Tibial artery (tissue), 4 donors: ENCODE measurements around the gene CAMK4.

Source experiments
- DNase-seq, 2 donors: peaks; one replicate each; pipeline ENCODE4 v3.0.0-alpha.2; 2019
- H3K27ac ChIP-seq, 2 donors: fragments of 200-600 bp; sonication (generic) in 1 of 2; 1 replicate in 1 of 2; 2 replicates in 1 of 2; pipeline ENCODE4 v1.5.1; 2018 to 2019; ENCODE audit warnings: mild to moderate bottlenecking in 1 of 2
- H3K27me3 ChIP-seq, 2 donors: fragments of 200-600 bp; sonication (generic) in 1 of 2; one replicate each; pipeline versions ENCODE4 v1.5.1 to v1.6.0; 2016 to 2019
- H3K36me3 ChIP-seq, 3 donors: fragments of 200-600 bp; sonication (generic) in 2 of 3; one replicate each; pipeline ENCODE4 v1.5.1; 2016 to 2019; ENCODE audit warnings: mild to moderate bottlenecking in 2 of 3
- H3K4me1 ChIP-seq, 4 donors: fragments of 200-600 bp; sonication (generic) in 2 of 4; 1 replicate in 3 of 4; 2 replicates in 1 of 4; pipeline ENCODE4 v1.5.1; 2016 to 2019
- H3K4me3 ChIP-seq, 2 donors: fragments of 200-600 bp; sonication (generic) in 1 of 2; 1 replicate in 1 of 2; 2 replicates in 1 of 2; pipeline ENCODE4 v1.5.1; 2018 to 2019; ENCODE audit warnings: mild to moderate bottlenecking in 2 of 2
- H3K9me3 ChIP-seq, 3 donors: fragments of 200-600 bp; sonication (generic) in 1 of 3; one replicate each; pipeline ENCODE4 v1.5.1; 2016 to 2019
- CTCF ChIP-seq, 2 experiments: fragments of 200-600 bp in 1 of 2; fragments of 450-650 bp in 1 of 2; IDR thresholded peaks; one replicate each; pipeline ENCODE4 v1.5.1; 2017 to 2019; ENCODE audit warnings: antibody characterized with exemption in 2 of 2, mild to moderate bottlenecking in 1 of 2, moderate library complexity in 1 of 2
- intact Hi-C: fragments of 100-400 bp; cut with DNase I; formaldehyde crosslinking; loops from one replicate; pipeline ENCODE4 v1.15.0; 2023; ENCODE audit warnings: low total_unique reads

CAMK4 gene

DNA sequence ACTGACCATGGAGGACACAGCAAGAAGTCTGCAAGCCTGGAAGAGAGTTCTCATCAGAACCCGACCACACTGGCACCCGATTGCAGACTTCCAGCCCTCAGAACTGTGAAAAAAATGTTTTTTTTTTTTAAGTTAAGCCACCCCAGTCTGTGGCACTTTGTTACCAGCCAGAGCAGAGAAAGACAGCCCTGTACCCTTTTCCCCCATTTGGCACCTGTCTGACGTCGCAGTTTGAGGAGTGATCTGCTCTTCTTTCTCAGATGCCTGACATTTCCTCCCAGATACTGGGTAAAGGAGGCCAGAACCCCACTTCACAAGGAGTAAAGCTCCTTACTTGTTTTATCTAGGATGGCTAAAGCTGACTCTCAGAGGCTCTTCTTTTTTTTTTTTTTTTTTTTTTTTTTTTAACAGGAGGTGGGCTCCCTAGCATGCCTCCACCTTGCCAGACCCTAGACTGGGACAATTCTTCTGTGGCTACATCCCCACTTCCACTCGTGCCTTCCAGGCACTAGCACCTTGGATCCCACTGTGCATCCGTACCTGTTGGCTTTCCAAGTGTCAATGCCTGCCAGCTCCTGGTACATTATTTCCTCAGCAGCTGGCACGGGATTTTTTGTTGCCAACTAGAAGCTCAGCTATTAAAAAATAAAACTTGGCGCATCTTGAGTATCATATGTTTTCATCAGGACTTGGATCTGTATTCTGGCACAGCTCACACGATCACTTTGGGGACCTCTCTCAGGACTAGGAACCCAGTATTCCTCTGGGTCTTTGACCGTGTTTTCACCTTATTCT is 14.4 kb downstream of the CAMK4 start:
- no peaks in the 10 kb centered on the region for H3K36me3 ChIP-seq
- no peak for TF ChIP-seq CTCF (IDR thresholded peaks at IDR 0.05)
- no peaks in the 10 kb centered on the region for H3K4me1 ChIP-seq
- no peak overlapping the region for H3K4me3 ChIP-seq
- H3K27ac ChIP-seq = no peak overlapping the region
- H3K27me3 ChIP-seq = no peaks in the 10 kb centered on the region
- intact Hi-C loops = no loop called here
- no peak for DNase-seq
- H3K9me3 ChIP-seq = no peaks in the 10 kb centered on the region

GRCh38 chr5:111241696-111242095 is 17.5 kb downstream of the CAMK4 start:
- Histone ChIP-seq H3K27ac (no peak overlapping the region), H3K4me1 (no peaks in the 10 kb centered on the region)
- intact Hi-C loops = no loop called here

GRCh38 chr5:111242606-111243005 is 18.4 kb downstream of the CAMK4 start:
- intact Hi-C loops = no loop called here
- Histone ChIP-seq H3K4me3 (no peak overlapping the region), H3K4me1 (no peaks in the 10 kb centered on the region), H3K36me3 (no peaks in the 10 kb centered on the region), H3K9me3 (no peaks in the 10 kb centered on the region), H3K27me3 (no peaks in the 10 kb centered on the region), H3K27ac (no peak overlapping the region)
- TF ChIP-seq CTCF (IDR thresholded peaks at IDR 0.05) = no peak
- no peak for DNase-seq

More at GRCh38 chr5:111241696-111242095, 17.5 kb downstream of the CAMK4 start:
- TF ChIP-seq CTCF (IDR thresholded peaks at IDR 0.05) = no peak
- no peak overlapping the region for H3K4me3 ChIP-seq
- no peaks in the 10 kb centered on the region for H3K9me3 ChIP-seq
- no peaks in the 10 kb centered on the region for H3K36me3 ChIP-seq
- DNase-seq = no peak
- no peaks in the 10 kb centered on the region for H3K27me3 ChIP-seq

- Histone ChIP-seq H3K4me1 (no peaks in the 10 kb centered on the region), H3K4me3 (no peak overlapping the region), H3K9me3 (no peaks in the 10 kb centered on the region), H3K27me3 (no peaks in the 10 kb centered on the region), H3K27ac (no peak overlapping the region), H3K36me3 (no peaks in the 10 kb centered on the region)
- no peak for TF ChIP-seq CTCF (IDR thresholded peaks at IDR 0.05)
- DNase-seq = no peak
- intact Hi-C loops = no loop called here
These were observed 19.1 kb downstream of the CAMK4 start for GRCh38 chr5:111243318-111243717.

DNA sequence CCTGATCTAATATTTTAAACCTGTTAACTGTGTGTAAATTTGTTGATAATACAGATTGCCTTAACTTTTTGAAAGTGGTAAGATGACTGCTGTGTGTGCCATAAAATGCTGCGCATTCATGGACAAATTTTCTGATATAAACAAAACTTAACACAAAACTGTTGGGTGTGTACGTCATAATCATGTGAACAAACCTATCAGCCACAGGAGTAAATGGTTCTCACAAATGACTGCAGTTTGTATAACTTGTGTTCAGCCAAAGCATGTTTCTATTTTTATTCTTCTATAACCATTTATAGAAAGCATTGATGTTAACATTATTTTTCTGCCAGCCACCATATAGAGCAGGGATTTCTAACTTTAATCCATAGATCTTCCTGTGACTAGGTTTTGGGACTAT is 21.5 kb downstream of the CAMK4 start:
- H3K4me3 ChIP-seq = no peak overlapping the region
- H3K9me3 ChIP-seq = no peaks in the 10 kb centered on the region
- no peak for TF ChIP-seq CTCF (IDR thresholded peaks at IDR 0.05)
- no peak overlapping the region for H3K27ac ChIP-seq
- H3K36me3 ChIP-seq = no peaks in the 10 kb centered on the region
- H3K27me3 ChIP-seq = no peaks in the 10 kb centered on the region
- intact Hi-C loops = no loop called here
- no peaks in the 10 kb centered on the region for H3K4me1 ChIP-seq
- DNase-seq = no peak
